Stomach (tissue), 9 donors: ENCODE measurements around the gene EGFLAM. TPM values are rescaled to one million over a fixed set of nuclear protein-coding genes. Genes with fewer than 3 reads are reported as not detected.

Experiments
- DNase-seq, 2 donors: peaks; one replicate each; pipeline versions ENCODE4 v3.0.0 to v3.0.0-alpha.2; 2013 to 2019
- H3K27ac ChIP-seq, 5 donors: fragments of 200-600 bp in 4 of 5; sonication (generic) in 4 of 5; one replicate each; pipeline ENCODE4 v1.5.1; 2013 to 2019; ENCODE audit warnings: mild to moderate bottlenecking in 1 of 5, moderate library complexity in 1 of 5
- H3K27me3 ChIP-seq, 3 donors: fragments of 200-600 bp; sonication (generic); one replicate each; pipeline ENCODE4 v1.5.1; 2017 to 2019; ENCODE audit warnings: mixed run types in 1 of 3
- H3K36me3 ChIP-seq, 4 donors: fragments of 200-600 bp; sonication (generic); 1 replicate in 3 of 4; 2 replicates in 1 of 4; pipeline ENCODE4 v1.5.1; 2016 to 2019
- H3K4me1 ChIP-seq, 4 donors: fragments of 200-600 bp; sonication (generic); one replicate each; pipeline ENCODE4 v1.5.1; 2016 to 2019
- H3K4me3 ChIP-seq, 4 donors: fragments of 200-600 bp; sonication (generic) in 3 of 4; one replicate each; pipeline ENCODE4 v1.5.1; 2016 to 2019; ENCODE audit warnings: mild to moderate bottlenecking in 1 of 4
- H3K9me3 ChIP-seq, 4 donors: fragments of 200-600 bp; sonication (generic); one replicate each; pipeline ENCODE4 v1.5.1; 2016 to 2019
- EP300 ChIP-seq: sonication (generic); formaldehyde crosslinking; IDR thresholded peaks from one replicate; pipeline ENCODE4 v1.6.1; 2017; ENCODE audit warnings: antibody characterized with exemption
- POLR2A ChIP-seq, 4 donors: fragments of 450-650 bp; IDR thresholded peaks; one replicate each; pipeline ENCODE4 v1.6.1; 2016; ENCODE audit warnings: antibody characterized with exemption in 4 of 4, control low read depth in 2 of 4, mild to moderate bottlenecking in 1 of 4, moderate library complexity in 1 of 4
- POLR2AphosphoS5 ChIP-seq, 3 donors: sonication (generic); formaldehyde crosslinking; IDR thresholded peaks; one replicate each; pipeline ENCODE4 v1.6.1; 2016; ENCODE audit warnings: antibody characterized with exemption in 3 of 3
- WGBS, 5 donors: extraction: QIAGEN DNeasy Blood & Tissue Kit in 3 of 5; methylation state at CpG; one replicate each; pipeline versions ENCODE4 v1.1.5 to v1.1.7; 2013 to 2018; 5-methylcytosine and 5-hydroxymethylcytosine counted together
- intact Hi-C: fragments of 100-400 bp; cut with DNase I; formaldehyde crosslinking; loops from one replicate; pipeline ENCODE4 v1.15.1; 2023; ENCODE audit warnings: low total_unique reads
- polyA plus RNA-seq, 3 donors: library from polyadenylated mRNA; stranded (reverse); fragments of 200-250 nt; gene quantifications; one replicate each; pipeline ENCODE4 v1.2.3, GENCODE V29; 2013
- total RNA-seq, 5 donors: library from RNA; depleted of rRNA; stranded (reverse); fragments of >200 nt; gene quantifications; one replicate each; pipeline versions ENCODE4 v1.1.0 to v1.2.3, GENCODE V29; 2014 to 2016
- TF ChIP-seq, protein P1 (sequence below), 7 experiments: fragments of 450-650 bp in 4 of 7; fragments of 200-600 bp in 3 of 7; sonication (generic) in 3 of 7; IDR thresholded peaks; one replicate each; pipeline ENCODE4 v1.5.1; 2016 to 2019; ENCODE audit warnings: antibody characterized with exemption in 7 of 7, control low read depth in 2 of 7, mild to moderate bottlenecking in 1 of 7
- donor health status: healthy with polysubstance abuse.
- donor health status: Bipolar disorder and iron deficiency.
- donor health status: healthy.

Gene EGFLAM
- total and polyA plus RNA-seq, 8 donors: 0.61 to 5.9 (median 1.4) TPM; not detected in 3

DNA sequence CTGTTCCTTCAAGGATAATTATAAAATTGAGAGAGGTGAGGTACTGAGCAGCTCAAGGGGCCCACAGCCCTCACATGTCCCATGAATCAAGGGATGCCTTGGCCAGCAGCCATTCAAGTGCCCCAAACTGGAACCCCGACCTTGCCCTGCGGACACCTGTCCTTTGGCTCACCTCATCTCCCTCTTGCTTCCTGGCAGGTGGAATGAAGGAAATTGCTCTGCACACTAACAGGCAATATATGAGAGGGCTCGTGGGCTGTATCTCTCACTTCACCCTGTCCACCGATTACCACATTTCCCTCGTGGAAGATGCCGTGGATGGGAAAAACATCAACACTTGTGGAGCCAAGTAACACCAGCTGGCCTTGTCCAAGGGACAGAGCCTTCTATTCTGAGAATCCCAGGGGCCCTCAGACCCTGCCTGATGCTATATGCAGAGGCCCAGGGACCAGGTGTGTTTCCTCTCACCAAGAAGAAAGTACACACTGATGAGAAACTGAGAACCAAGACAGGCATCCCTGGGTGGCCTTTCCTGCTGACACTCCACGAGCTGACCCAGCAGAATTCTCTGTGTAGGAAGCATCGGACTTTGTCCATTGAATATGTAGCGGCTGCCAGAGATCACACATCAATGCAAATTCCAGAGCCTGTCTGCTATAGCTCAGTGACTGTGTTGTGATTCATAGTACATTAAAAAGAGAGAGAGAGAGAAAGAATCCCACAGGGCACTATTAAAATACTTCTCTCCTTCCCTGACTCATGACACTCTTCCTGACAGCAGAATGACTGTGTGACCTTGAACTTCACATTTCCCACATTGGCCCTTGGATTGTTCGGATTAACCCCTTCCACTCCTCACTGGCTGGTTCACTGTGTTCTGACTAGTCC lies 205.5 kb downstream of the EGFLAM start:
- peak in 1 of 2 donors; percentile 81 for DNase-seq
- peak overlapping the region in 4 of 5 donors; percentile 78 to 87 (median 84) for H3K27ac ChIP-seq
- H3K9me3 ChIP-seq: no peaks in the 10 kb centered on the region
- H3K4me3 ChIP-seq: no peak overlapping the region
- H3K4me1 ChIP-seq: peaks cover 25 to 60% (median 46%) of the 10 kb centered on the region in 4 donors
- intact Hi-C loops: no loop called here
- 53 to 71% (median 64%) methylated on average over 9 to 10 of the region's 10 CpGs for WGBS, 5 donors
- H3K36me3 ChIP-seq: no peaks in the 10 kb centered on the region
- TF ChIP-seq EP300 (no peak), POLR2A (IDR thresholded peaks at IDR 0.05) (no peak), POLR2AphosphoS5 (IDR thresholded peaks at IDR 0.05) (peak in 1 of 3 donors; percentile 64)
- peaks cover 0 to 9% (median 0%) of the 10 kb centered on the region in 3 donors for H3K27me3 ChIP-seq

DNA sequence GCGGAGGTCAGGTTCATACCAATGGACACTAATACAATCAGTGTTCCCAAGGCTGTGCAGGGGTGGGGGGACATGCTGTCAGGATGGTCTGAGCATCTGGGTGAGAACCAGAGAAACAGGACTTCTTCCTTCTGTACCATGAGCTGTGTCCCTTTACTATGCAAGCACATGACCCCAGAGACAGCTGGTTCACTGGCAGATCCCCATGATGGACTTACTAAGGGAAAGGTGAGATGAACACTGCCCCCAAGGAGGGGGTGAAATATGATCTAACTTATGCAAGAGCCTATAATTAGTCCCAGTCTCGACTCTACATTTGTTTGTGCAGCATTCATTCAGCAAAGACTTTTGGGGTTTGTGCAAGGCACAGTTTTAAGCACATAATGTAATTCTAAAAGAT lies 206.7 kb downstream of the EGFLAM start:
- no peak for TF ChIP-seq POLR2A (IDR thresholded peaks at IDR 0.05)
- TF ChIP-seq POLR2AphosphoS5 (IDR thresholded peaks at IDR 0.05): no peak
- TF ChIP-seq EP300: no peak
- TF ChIP-seq, protein P1, sequence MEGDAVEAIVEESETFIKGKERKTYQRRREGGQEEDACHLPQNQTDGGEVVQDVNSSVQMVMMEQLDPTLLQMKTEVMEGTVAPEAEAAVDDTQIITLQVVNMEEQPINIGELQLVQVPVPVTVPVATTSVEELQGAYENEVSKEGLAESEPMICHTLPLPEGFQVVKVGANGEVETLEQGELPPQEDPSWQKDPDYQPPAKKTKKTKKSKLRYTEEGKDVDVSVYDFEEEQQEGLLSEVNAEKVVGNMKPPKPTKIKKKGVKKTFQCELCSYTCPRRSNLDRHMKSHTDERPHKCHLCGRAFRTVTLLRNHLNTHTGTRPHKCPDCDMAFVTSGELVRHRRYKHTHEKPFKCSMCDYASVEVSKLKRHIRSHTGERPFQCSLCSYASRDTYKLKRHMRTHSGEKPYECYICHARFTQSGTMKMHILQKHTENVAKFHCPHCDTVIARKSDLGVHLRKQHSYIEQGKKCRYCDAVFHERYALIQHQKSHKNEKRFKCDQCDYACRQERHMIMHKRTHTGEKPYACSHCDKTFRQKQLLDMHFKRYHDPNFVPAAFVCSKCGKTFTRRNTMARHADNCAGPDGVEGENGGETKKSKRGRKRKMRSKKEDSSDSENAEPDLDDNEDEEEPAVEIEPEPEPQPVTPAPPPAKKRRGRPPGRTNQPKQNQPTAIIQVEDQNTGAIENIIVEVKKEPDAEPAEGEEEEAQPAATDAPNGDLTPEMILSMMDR (IDR thresholded peaks at IDR 0.05): no peak

DNA sequence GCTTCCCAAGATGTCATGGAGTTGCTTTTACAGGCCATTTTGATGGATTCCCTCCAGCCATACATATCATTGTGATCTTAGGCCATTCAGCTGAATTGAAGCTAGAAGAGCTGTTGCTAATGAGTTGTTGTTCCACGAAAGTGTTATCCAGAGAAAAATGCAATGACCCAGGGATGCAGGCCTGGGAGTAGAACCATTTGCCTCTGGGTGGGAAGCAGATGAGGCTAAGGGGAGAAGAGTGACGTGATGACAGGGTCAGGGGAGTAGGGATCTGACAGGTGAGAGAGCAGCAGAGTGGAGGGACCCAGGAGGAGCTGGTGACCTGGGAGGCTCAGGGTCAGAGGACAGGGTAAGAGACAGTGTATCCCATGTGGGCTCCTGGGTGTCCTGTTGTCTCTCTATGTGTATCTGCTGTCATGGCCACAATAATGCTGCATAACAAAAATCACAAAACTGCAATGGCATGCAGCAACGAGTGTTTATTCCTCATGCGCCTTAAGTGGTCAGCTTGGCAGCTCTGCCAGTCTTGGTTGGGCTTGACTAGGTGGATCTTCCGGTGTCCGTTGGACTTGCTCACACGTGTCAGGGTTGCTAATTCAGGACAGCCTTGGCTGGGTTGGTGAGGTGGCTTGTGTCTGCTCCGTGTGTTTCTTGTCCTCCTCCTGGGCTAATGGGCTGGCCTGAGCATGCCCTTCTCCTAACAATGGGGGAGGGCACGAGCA lies 207.5 kb downstream of the EGFLAM start:
- H3K4me3 ChIP-seq: no peak overlapping the region
- no peak for DNase-seq
- H3K9me3 ChIP-seq: no peaks in the 10 kb centered on the region
- no peaks in the 10 kb centered on the region for H3K36me3 ChIP-seq
- TF ChIP-seq, protein P1 (IDR thresholded peaks at IDR 0.05): no peak
- no peak for TF ChIP-seq POLR2A (IDR thresholded peaks at IDR 0.05)
- TF ChIP-seq POLR2AphosphoS5 (IDR thresholded peaks at IDR 0.05): no peak
- no peak for TF ChIP-seq EP300
- 79 to 90% (median 86%) methylated on average over 8 to 9 of the region's 9 CpGs for WGBS, 5 donors
- peaks cover 27 to 72% (median 52%) of the 10 kb centered on the region in 4 donors for H3K4me1 ChIP-seq
- intact Hi-C loops: no loop called here
- H3K27ac ChIP-seq: peak overlapping the region in 4 of 5 donors; percentile 78 to 87 (median 84)
- H3K27me3 ChIP-seq: peaks cover 0 to 6% (median 0%) of the 10 kb centered on the region in 3 donors

More for the DNA sequence above, 206.7 kb downstream of the EGFLAM start:
- Histone ChIP-seq H3K27me3 (peaks cover 0 to 6% (median 0%) of the 10 kb centered on the region in 3 donors), H3K9me3 (no peaks in the 10 kb centered on the region), H3K27ac (peak overlapping the region in 4 of 5 donors; percentile 78 to 87 (median 84)), H3K4me1 (peaks cover 27 to 71% (median 51%) of the 10 kb centered on the region in 4 donors), H3K4me3 (no peak overlapping the region), H3K36me3 (no peaks in the 10 kb centered on the region)
- intact Hi-C loops: no loop called here
- DNase-seq: no peak
- WGBS, 5 donors: 66 to 76% (median 72%) methylated on average over 2 of the region's 2 CpGs

GRCh38 chr5:38466424-38467189 lies 208.2 kb downstream of the EGFLAM start:
- intact Hi-C loops: no loop called here
- Histone ChIP-seq H3K4me1 (peaks cover 27 to 72% (median 52%) of the 10 kb centered on the region in 4 donors), H3K27ac (peak overlapping the region in 4 of 5 donors; percentile 78 to 87 (median 84)), H3K27me3 (peaks cover 0 to 6% (median 0%) of the 10 kb centered on the region in 3 donors), H3K9me3 (no peaks in the 10 kb centered on the region), H3K4me3 (no peak overlapping the region), H3K36me3 (no peaks in the 10 kb centered on the region)
- WGBS, 5 donors: 62 to 83% (median 71%) methylated on average over 24 of the region's 24 CpGs
- peak; percentile 31 to 52 (median 46) for TF ChIP-seq POLR2AphosphoS5 (IDR thresholded peaks at IDR 0.05)
- TF ChIP-seq EP300: peak; percentile 95
- TF ChIP-seq POLR2A (IDR thresholded peaks at IDR 0.05): no peak
- peak; percentile 34 to 67 for DNase-seq
